ENCODE measurements around the gene DISP2. TPM values are rescaled to one million over a fixed set of nuclear protein-coding genes. Genes with fewer than 3 reads are reported as not detected.

DISP2 gene
- total RNA-seq, 4 donors from 2014 or later = under 0.01 to 1.1 (median 0.12) TPM

GRCh38 chr15:40337597-40337996 lies 20.4 kb upstream of the DISP2 start:
- no peak for DNase-seq (ENCODE audit: low spot score)
- TF ChIP-seq CTCF (IDR thresholded peaks at IDR 0.05) = no peak
- no peak for ATAC-seq (ENCODE audit: low FRiP score)

GRCh38 chr15:40338041-40338657 lies 19.9 kb upstream of the DISP2 start:
- TF ChIP-seq CTCF (IDR thresholded peaks at IDR 0.05) = no peak
- DNase-seq (ENCODE audit: low spot score) (no peak), ATAC-seq (ENCODE audit: low FRiP score) (peak; percentile 15)

GRCh38 chr15:40338921-40339620 lies 18.9 kb upstream of the DISP2 start:
- no peak for TF ChIP-seq CTCF (IDR thresholded peaks at IDR 0.05)
- DNase-seq (ENCODE audit: low spot score) = no peak
- peak; percentile 34 for ATAC-seq (ENCODE audit: low FRiP score)

DNA sequence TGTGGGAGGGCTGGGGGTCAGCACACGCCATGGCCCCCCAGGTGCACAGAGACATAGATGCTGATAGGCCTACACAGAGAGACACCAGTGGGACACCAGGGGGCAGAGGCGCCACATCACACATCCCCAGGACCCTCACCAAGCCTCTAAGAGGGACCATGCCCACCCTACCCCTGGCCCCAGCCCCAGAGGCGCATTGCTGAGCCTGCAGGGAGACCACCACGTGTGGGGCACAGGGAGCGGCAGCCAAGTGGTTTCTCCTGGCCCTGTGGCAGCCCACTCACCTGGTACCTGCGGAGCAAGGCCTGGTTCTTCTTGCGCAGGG lies 18.4 kb upstream of the DISP2 start:
- ATAC-seq (ENCODE audit: low FRiP score) (no peak), DNase-seq (ENCODE audit: low spot score) (no peak)
- TF ChIP-seq CTCF (IDR thresholded peaks at IDR 0.05) = no peak

DNA sequence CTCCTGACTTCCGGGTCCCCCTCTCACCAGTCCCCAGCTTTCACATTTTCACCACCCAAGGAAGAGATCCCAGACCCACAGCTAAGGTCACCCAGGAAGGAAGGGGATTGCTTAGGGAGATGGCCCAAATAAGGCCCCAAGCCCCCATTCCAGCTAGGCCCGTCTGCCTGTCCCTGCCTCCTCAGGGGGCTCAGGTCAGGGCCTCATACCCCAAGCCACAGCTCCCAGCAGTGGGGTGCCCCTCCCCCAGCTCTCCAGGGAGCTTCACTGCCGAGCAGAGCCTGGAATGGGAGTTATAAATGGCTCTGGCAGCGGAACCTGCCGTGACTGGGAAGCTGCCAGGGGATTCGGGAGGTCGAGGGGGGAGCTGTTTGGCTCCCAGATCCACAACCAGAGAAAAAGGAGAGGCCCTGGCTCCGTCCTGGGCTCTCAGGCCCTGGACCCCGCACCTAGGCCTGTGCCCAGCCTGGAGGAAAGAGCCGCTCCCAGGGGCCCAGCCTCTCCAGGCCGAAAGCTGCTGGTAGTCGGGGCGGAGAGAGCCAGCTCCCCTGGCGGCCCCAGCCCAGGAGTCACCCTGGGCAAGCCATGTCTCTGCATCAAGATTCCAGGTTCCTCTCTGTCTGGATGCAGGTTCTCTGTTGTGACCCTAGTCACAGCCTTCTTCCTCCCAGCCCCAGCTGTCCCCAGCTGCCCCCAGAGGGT lies 17.8 kb upstream of the DISP2 start:
- peak; percentile 30 for ATAC-seq (ENCODE audit: low FRiP score)
- no peak for DNase-seq (ENCODE audit: low spot score)

GRCh38 chr15:40340740-40341400 lies 17.1 kb upstream of the DISP2 start, which contains the start of gene CCDC9B:
Gene CCDC9B, minus strand, starts transcription at chr15:40340939. Its CDS starts 120 bp downstream, at chr15:40340819.
- peak; percentile 75 for DNase-seq (ENCODE audit: low spot score)
- peak; percentile 80 for ATAC-seq (ENCODE audit: low FRiP score)
- TF ChIP-seq CTCF (IDR thresholded peaks at IDR 0.05) = no peak

More for the DNA sequence above, 17.8 kb upstream of the DISP2 start:
- TF ChIP-seq CTCF (IDR thresholded peaks at IDR 0.05) = no peak

Data from omental fat pad (tissue), 4 donors.